ENCODE results near the gene HNRNPUL1. TPM values are rescaled to one million over a fixed set of nuclear protein-coding genes. Genes with fewer than 3 reads are reported as not detected.

HNRNPUL1 gene
- total RNA-seq, 1 donor, result 159 TPM

- DNase-seq (ENCODE audit: low read depth in 2 of 3, low spot score in 2 of 3), result peak in 1 of 3 donors; percentile 81
Observed at GRCh38 chr19:41307090-41307875, 43.1 kb downstream of the HNRNPUL1 start.

GRCh38 chr19:41307954-41308449 lies 43.8 kb downstream of the HNRNPUL1 start:
- no peak for DNase-seq (ENCODE audit: low read depth in 2 of 3, low spot score in 2 of 3)

GRCh38 chr19:41308450-41309179 lies 44.4 kb downstream of the HNRNPUL1 start:
- peak; percentile 88 to 95 (median 91) for DNase-seq (ENCODE audit: low read depth in 2 of 3, low spot score in 2 of 3)

DNA sequence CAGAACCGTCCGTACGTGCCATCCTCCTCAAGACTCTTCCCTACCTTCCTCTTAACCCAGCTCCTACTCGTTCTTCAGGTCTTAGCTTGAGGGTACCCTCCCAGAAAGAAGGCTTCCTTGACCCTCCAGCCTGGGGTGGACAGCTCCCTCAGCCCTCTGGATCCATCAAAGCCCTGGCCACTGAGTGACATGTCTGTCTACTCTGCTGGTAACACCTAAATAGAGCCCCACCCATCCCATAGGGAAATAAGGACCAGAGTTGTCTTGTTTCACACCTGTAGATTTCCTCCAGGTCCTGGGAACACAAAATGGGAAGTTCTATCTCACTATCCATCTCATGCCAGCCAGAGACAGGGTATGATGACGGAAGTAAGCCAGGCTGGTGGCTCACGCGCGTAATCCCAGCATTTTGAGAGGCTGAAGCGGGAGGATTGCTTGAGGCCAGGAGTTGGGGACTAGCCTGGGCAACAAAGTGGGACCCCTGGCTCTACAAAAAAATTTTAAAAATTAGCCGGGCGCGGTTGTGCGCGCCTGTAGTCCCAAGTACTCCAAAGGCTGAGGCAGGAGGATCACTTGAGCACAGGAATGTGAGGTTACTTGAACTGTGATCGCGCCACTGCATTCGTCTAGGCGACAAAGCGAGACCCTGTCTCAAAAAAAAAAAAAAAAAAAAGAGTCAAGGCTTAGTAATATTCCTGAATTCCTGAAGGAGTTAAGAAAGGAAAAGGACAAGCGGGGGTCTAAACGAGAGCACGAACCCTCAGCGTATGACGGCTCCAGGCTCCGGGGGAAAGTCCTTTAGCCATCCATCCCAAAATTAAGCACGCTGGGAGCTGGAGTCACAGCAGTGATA lies 45.2 kb downstream of the HNRNPUL1 start:
- DNase-seq (ENCODE audit: low read depth in 2 of 3, low spot score in 2 of 3), result no peak

DNA sequence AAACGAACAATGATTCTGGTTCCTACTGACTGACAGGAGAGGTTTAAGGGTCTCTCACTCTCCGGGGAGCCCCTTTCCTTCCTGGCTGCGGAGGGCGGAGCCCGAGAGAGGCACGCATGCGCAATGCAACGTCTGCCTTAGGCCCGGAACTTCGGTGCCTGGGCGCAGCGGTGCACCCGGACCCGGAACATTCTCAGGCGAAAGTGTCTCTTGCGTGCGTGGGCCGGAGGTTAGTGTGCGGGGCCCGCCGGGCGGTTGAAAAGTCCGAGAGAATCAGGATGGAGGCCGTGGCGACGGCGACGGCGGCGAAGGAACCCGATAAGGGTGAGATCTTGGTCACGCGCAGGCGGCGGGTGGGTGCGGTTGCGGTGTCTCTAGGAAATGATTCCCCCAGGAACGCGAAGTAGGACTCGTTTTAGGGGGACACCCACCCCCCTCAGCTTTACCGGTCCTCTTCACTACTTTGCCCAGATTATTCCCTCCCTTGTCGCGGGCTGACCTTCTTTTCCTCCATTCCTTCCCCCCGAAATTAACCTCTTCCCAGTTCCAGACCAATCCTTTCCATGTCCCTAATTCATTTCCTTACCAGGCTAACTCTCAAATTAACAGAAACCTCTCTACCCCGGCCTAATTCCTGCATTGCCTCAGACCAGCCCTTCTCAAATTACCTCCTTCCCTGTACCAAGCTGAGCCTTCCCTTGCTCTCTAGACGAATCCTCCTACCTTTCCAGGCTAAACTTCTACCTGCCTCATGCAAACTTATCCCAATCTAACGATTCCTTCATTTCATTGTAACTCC lies 46.1 kb downstream of the HNRNPUL1 start, which contains the start of gene CCDC97:
Gene CCDC97 (plus strand): TSS at position 140 of the 799 bp plus-strand sequence. CDS start 139 bp downstream, at position 279.
- peak; percentile 87 to 93 (median 91) for DNase-seq (ENCODE audit: low read depth in 2 of 3, low spot score in 2 of 3)

GRCh38 chr19:41311072-41311471 lies 46.9 kb downstream of the HNRNPUL1 start:
- no peak for DNase-seq (ENCODE audit: low read depth in 2 of 3, low spot score in 2 of 3)

GRCh38 chr19:41311613-41312012 lies 47.4 kb downstream of the HNRNPUL1 start:
- no peak for DNase-seq (ENCODE audit: low read depth in 2 of 3, low spot score in 2 of 3)

GRCh38 chr19:41316306-41316920 lies 52.2 kb downstream of the HNRNPUL1 start:
- DNase-seq (ENCODE audit: low read depth in 2 of 3, low spot score in 2 of 3), result no peak

- no peak for DNase-seq (ENCODE audit: low read depth in 2 of 3, low spot score in 2 of 3)
Observed at GRCh38 chr19:41318696-41319499, 54.7 kb downstream of the HNRNPUL1 start.

DNA sequence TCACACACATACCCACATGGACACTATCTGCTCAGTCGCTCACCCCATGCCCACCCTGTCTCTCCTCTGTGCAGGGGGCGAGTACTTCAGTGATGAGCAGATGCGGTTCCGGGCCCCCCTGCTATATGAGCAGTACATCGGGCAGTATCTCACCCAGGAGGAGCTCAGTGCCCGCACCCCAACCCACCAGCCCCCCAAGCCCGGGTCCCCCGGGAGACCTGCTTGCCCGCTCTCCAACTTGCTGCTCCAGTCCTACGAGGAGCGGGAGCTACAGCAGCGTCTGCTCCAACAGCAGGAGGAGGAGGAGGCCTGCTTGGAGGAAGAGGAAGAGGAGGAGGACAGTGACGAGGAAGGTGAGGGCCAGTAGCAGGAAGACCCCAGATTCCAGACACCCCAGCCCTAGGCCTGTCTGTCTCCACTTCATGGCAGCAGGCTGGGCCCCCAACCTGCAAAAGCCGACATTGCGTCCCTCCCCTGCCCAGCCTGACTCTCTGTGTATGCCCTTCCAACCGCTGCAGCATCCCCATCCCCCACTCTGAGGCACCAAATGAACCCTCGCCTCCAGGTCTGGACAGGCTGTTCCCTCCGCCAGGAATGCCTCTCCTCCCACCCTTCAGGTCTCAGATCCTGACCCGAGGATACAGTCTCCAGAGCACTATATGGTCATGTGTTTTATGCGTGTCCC lies 55.5 kb downstream of the HNRNPUL1 start:
- no peak for DNase-seq (ENCODE audit: low read depth in 2 of 3, low spot score in 2 of 3)

GRCh38 chr19:41320185-41320518 lies 56.0 kb downstream of the HNRNPUL1 start:
- DNase-seq (ENCODE audit: low read depth in 2 of 3, low spot score in 2 of 3), result no peak

- no peak for DNase-seq (ENCODE audit: low read depth in 2 of 3, low spot score in 2 of 3)
Observed at GRCh38 chr19:41320568-41320967, 56.4 kb downstream of the HNRNPUL1 start.

DNA sequence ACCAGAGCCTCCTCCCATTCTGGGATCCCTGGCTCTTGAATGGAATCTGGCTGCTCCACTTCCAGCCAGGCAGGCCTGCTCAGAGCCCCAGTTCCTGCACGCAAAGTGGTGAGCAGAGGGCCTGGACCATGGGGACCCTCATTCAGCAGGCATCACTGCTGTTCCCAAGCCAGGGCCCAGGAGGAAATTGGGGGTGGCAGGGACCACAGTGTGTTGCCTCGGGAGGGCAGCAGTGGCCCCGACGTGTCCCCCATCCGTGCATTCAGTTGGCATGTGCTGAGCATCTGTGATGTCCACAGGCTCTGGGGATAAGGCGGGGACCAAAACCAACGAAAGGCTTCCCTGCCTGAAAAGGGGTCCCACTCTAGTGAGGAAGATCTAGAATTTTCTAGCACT lies 57.0 kb downstream of the HNRNPUL1 start:
- DNase-seq (ENCODE audit: low read depth in 2 of 3, low spot score in 2 of 3), result no peak

DNA sequence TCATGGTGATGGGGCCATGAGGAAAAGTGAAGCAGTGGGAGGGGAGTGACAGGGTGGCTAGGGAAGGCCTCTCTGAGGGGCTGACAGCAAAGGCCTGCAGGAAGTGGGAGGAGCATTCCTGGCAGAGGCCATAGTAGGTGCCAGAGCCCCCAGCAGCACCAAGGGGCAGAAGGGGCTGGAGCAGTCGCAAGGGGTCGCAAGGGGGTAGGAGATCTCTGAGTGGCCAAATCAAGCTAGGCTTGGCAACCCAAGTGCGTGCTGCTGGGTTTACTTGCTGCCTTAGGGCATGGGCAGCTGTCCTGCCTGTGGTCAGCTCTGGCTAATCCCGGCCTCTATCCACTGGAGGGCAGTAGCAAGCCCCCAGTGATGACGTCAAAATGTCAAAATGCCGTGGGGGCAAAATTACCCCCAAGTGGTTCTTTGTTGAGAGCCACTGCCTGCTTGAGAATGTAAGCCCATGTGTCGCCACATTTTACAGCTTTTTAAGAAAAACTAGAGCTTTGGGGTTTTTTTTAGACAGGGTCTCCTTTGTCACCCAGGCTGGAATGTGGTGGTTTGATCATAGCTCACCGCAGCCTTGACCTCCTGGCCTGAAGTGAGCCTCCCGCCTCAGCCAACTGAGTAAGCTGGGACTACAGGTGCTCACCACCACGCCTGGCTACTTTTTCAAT lies 57.6 kb downstream of the HNRNPUL1 start:
- DNase-seq (ENCODE audit: low read depth in 2 of 3, low spot score in 2 of 3), result no peak

GRCh38 chr19:41322451-41322850 lies 58.3 kb downstream of the HNRNPUL1 start:
- no peak for DNase-seq (ENCODE audit: low read depth in 2 of 3, low spot score in 2 of 3)

DNA sequence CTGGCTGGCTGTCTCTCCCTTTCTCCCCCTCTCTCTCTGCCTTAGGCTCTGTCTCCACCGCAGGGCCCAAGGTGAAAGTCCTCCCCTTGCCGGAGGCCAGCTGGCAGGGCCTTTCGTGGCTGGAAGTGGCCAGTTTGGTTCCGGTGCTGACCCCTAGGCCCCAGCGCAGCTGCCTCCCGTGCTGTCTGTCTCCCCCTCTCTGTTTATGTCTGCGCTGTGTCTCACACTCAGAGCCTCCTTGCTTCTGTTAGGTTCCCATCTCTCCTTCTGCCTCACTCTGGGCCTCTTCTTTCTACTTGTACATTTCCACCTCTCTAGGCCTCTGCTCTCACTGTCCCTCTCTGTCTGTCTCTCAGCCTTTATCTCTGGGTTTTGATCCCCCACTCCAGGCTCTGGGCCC lies 58.9 kb downstream of the HNRNPUL1 start:
- no peak for DNase-seq (ENCODE audit: low read depth in 2 of 3, low spot score in 2 of 3)

GRCh38 chr19:41323430-41324125 lies 59.4 kb downstream of the HNRNPUL1 start:
- DNase-seq (ENCODE audit: low read depth in 2 of 3, low spot score in 2 of 3), result peak in 2 of 3 donors; percentile 90 to 92

Data from hematopoietic multipotent progenitor cell (in vitro differentiated cells).